Measurements from ENCODE around the gene ABCA13. TPM values are rescaled to one million over a fixed set of nuclear protein-coding genes. Genes with fewer than 3 reads are reported as not detected.

ABCA13 gene
- total RNA-seq, 1 experiment from 2014 or later: 1.7 TPM

- ChIA-PET CTCF (no interaction called here), POLR2A (no interaction called here)
- no peak for ATAC-seq
- intact Hi-C loops (cut with micrococcal nuclease; ENCODE audit: unreplicated experiment) (no loop called here), in situ Hi-C loops (cut with HindIII; ENCODE audit: low pct_unique_long_range_greater_than_20kb, low sequenced_read_pairs) (no loop called here)
- H3K4me3 ChIP-seq (ENCODE audit: low read depth in 2 of 2, low read length in 2 of 2): no peak overlapping the region
- no peaks in the 10 kb centered on the region for H3K36me3 ChIP-seq (ENCODE audit: control insufficient read depth, insufficient read depth, low read length)
- TF ChIP-seq, protein P1, sequence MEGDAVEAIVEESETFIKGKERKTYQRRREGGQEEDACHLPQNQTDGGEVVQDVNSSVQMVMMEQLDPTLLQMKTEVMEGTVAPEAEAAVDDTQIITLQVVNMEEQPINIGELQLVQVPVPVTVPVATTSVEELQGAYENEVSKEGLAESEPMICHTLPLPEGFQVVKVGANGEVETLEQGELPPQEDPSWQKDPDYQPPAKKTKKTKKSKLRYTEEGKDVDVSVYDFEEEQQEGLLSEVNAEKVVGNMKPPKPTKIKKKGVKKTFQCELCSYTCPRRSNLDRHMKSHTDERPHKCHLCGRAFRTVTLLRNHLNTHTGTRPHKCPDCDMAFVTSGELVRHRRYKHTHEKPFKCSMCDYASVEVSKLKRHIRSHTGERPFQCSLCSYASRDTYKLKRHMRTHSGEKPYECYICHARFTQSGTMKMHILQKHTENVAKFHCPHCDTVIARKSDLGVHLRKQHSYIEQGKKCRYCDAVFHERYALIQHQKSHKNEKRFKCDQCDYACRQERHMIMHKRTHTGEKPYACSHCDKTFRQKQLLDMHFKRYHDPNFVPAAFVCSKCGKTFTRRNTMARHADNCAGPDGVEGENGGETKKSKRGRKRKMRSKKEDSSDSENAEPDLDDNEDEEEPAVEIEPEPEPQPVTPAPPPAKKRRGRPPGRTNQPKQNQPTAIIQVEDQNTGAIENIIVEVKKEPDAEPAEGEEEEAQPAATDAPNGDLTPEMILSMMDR (IDR thresholded peaks at IDR 0.05): no peak
- no peak for TF ChIP-seq TCF7L2 (IDR thresholded peaks at IDR 0.05; ENCODE audit: low read depth, low read length)
- TF ChIP-seq, protein P2, sequence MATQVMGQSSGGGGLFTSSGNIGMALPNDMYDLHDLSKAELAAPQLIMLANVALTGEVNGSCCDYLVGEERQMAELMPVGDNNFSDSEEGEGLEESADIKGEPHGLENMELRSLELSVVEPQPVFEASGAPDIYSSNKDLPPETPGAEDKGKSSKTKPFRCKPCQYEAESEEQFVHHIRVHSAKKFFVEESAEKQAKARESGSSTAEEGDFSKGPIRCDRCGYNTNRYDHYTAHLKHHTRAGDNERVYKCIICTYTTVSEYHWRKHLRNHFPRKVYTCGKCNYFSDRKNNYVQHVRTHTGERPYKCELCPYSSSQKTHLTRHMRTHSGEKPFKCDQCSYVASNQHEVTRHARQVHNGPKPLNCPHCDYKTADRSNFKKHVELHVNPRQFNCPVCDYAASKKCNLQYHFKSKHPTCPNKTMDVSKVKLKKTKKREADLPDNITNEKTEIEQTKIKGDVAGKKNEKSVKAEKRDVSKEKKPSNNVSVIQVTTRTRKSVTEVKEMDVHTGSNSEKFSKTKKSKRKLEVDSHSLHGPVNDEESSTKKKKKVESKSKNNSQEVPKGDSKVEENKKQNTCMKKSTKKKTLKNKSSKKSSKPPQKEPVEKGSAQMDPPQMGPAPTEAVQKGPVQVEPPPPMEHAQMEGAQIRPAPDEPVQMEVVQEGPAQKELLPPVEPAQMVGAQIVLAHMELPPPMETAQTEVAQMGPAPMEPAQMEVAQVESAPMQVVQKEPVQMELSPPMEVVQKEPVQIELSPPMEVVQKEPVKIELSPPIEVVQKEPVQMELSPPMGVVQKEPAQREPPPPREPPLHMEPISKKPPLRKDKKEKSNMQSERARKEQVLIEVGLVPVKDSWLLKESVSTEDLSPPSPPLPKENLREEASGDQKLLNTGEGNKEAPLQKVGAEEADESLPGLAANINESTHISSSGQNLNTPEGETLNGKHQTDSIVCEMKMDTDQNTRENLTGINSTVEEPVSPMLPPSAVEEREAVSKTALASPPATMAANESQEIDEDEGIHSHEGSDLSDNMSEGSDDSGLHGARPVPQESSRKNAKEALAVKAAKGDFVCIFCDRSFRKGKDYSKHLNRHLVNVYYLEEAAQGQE (IDR thresholded peaks at IDR 0.05; ENCODE audit: insufficient read depth in 1 of 2, low read depth in 2 of 2, low read length in 1 of 2): no peak
- no peak for TF ChIP-seq POLR2AphosphoS5 (IDR thresholded peaks at IDR 0.05; ENCODE audit: low read depth, low read length)
- TF ChIP-seq SIN3A (IDR thresholded peaks at IDR 0.05; ENCODE audit: borderline replicate concordance, insufficient read depth, low read depth, low read length): no peak
- H3K27me3 ChIP-seq (ENCODE audit: control insufficient read depth, insufficient read depth, low read length): no peaks in the 10 kb centered on the region
- peaks cover 4% of the 10 kb centered on the region; the same call in 1 of the 2 replicates for H3K9me3 ChIP-seq (ENCODE audit: control insufficient read depth, insufficient read depth, low read depth, low read length)
- DNase-seq (ENCODE audit: low read depth, low spot score): no peak
- H3K4me1 ChIP-seq (ENCODE audit: control insufficient read depth, insufficient read depth, low read length): no peaks in the 10 kb centered on the region
- no TSS peak for BruUV-seq (replicated peaks)
- no peak overlapping the region for H3K27ac ChIP-seq (ENCODE audit: low read length)
Observed at GRCh38 chr7:48188776-48189520, 17.7 kb downstream of the ABCA13 start.

DNA sequence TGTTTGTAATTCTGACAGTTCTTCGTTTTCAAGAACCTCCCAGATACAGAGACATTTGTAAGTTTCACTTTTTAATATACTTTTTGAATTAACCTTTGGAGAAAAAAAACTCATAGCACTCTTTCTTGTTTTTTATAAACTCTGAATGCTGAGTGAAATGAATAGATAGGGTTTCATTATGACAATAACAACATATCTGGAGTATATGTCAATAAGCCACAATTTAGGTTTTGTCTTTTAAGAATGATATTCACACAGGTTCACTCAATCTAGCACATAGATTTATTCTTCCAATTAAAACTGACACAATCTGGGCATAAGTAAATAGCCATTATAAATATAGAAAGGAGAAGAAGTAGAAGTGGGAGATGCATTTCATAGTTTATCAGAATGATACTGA is 21.7 kb downstream of the ABCA13 start:
- Histone ChIP-seq H3K4me3 (ENCODE audit: low read depth in 2 of 2, low read length in 2 of 2) (no peak overlapping the region), H3K27ac (ENCODE audit: low read length) (no peak overlapping the region), H3K36me3 (ENCODE audit: control insufficient read depth, insufficient read depth, low read length) (no peaks in the 10 kb centered on the region), H3K27me3 (ENCODE audit: control insufficient read depth, insufficient read depth, low read length) (no peaks in the 10 kb centered on the region; the same call in 1 of the 2 replicates), H3K4me1 (ENCODE audit: control insufficient read depth, insufficient read depth, low read length) (no peaks in the 10 kb centered on the region), H3K9me3 (ENCODE audit: control insufficient read depth, insufficient read depth, low read depth, low read length) (peaks cover 2% of the 10 kb centered on the region; the same call in 1 of the 2 replicates)
- ATAC-seq (no peak), DNase-seq (ENCODE audit: low read depth, low spot score) (no peak)
- intact Hi-C loops (cut with micrococcal nuclease; ENCODE audit: unreplicated experiment) (no loop called here), in situ Hi-C loops (cut with HindIII; ENCODE audit: low pct_unique_long_range_greater_than_20kb, low sequenced_read_pairs) (no loop called here)
- TF ChIP-seq, protein P1 (IDR thresholded peaks at IDR 0.05): no peak
- TF ChIP-seq SIN3A (IDR thresholded peaks at IDR 0.05; ENCODE audit: borderline replicate concordance, insufficient read depth, low read depth, low read length): no peak
- no peak for TF ChIP-seq POLR2AphosphoS5 (IDR thresholded peaks at IDR 0.05; ENCODE audit: low read depth, low read length)
- TF ChIP-seq, protein P2 (IDR thresholded peaks at IDR 0.05; ENCODE audit: insufficient read depth in 1 of 2, low read depth in 2 of 2, low read length in 1 of 2): no peak
- no peak for TF ChIP-seq TCF7L2 (IDR thresholded peaks at IDR 0.05; ENCODE audit: low read depth, low read length)
- POLR2A ChIA-PET: no interaction called here
- CTCF ChIA-PET: no interaction called here
- no TSS peak for BruUV-seq (replicated peaks)

All from Panc1 (cell line).